Measurements from ENCODE around the gene TUBB4B. TPM values are rescaled to one million over a fixed set of nuclear protein-coding genes. Genes with fewer than 3 reads are reported as not detected.

The TUBB4B gene
- total RNA-seq, 4 donors from 2014 or later: 181 to 757 (median 487) TPM

DNA sequence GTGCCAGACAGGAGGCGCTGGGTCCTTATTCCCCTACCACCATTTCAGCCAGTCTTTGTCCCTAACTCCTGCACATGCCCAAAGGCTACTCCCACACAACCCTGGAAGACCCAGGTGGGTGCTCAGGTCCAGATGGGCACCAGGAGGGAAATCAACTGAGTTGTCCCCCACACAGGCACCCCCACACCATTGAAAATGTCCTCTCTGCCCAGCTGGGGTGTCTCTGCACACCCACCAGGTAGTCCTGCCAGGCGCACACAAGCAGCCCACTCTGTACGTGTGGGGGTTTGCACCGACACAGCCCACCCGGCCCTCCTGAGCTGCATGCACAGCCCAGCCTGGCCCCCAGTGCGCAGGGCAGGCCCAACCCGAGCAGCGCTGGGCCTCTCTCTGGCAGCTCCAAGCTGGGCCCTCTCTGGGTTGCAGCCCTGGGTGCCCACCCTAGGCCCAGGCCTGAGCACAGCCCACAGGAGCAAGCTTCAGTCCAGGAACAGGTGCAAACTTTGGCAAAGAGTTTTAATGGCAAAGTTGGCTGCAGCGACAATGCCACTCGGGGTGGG lies 21.2 kb upstream of the TUBB4B start:
- WGBS, 2 donors: 93 to 98% methylated on average over 5 to 6 of the region's 10 CpGs
- no peak for DNase-seq
- no peak for TF ChIP-seq POLR2A (IDR thresholded peaks at IDR 0.05)
- TF ChIP-seq, protein P1, sequence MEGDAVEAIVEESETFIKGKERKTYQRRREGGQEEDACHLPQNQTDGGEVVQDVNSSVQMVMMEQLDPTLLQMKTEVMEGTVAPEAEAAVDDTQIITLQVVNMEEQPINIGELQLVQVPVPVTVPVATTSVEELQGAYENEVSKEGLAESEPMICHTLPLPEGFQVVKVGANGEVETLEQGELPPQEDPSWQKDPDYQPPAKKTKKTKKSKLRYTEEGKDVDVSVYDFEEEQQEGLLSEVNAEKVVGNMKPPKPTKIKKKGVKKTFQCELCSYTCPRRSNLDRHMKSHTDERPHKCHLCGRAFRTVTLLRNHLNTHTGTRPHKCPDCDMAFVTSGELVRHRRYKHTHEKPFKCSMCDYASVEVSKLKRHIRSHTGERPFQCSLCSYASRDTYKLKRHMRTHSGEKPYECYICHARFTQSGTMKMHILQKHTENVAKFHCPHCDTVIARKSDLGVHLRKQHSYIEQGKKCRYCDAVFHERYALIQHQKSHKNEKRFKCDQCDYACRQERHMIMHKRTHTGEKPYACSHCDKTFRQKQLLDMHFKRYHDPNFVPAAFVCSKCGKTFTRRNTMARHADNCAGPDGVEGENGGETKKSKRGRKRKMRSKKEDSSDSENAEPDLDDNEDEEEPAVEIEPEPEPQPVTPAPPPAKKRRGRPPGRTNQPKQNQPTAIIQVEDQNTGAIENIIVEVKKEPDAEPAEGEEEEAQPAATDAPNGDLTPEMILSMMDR (IDR thresholded peaks at IDR 0.05): no peak
- peaks cover 13 to 22% of the 10 kb centered on the region in 2 donors for H3K4me1 ChIP-seq
- no peaks in the 10 kb centered on the region for H3K27me3 ChIP-seq
- no peak overlapping the region for H3K27ac ChIP-seq
- intact Hi-C loops (cut with DNase I): no loop called here
- no peaks in the 10 kb centered on the region for H3K36me3 ChIP-seq
- H3K4me3 ChIP-seq (replicated peaks in 1 of 3): no peak overlapping the region
- no peaks in the 10 kb centered on the region for H3K9me3 ChIP-seq

DNA sequence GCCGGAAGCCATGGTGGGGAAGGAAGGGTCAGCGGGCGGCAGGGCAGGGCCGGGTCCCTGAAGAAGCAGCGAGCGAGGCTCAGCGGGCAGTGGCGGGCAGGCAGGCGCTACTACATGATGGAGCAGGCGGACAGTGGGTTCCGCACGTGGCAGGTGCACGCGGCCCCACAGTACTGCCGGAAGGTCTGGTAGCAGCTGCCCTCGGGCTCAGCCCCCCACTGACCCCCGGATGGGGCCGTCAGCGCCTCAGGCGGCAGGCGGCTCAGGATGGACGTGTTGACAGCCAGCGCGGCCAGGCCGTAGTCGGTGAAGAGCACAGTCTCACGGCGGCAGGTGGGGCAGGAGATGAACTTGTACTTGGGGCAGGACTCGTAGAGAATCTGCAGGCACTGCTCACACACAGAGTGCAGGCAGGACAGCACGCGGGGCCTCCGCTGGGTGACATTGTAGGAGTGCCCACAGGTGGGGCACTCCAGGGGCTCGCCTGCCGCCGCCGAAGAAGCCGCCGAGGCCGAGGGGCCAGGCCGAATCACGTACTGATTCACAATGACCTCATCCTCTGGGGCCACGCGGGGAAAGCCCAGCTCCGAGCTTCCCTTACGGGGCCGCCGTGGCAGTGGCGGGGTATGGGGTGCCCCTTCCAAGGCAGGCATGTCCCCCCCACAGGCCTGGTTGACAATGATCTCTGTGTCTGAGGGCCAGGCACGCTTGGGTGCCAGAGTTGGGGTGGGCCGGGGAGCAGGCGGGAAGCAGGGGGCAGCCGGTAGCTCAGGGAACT lies 20.6 kb upstream of the TUBB4B start:
- WGBS, 2 donors: 87 to 95% methylated on average over 21 to 31 of the region's 52 CpGs
- H3K27ac ChIP-seq: no peak overlapping the region
- no peak overlapping the region for H3K4me3 ChIP-seq (replicated peaks in 1 of 3)
- no peaks in the 10 kb centered on the region for H3K36me3 ChIP-seq
- intact Hi-C loops (cut with DNase I): no loop called here
- peaks cover 13 to 25% of the 10 kb centered on the region in 2 donors for H3K4me1 ChIP-seq
- no peaks in the 10 kb centered on the region for H3K27me3 ChIP-seq
- no peak for TF ChIP-seq POLR2A (IDR thresholded peaks at IDR 0.05)
- TF ChIP-seq, protein P1 (IDR thresholded peaks at IDR 0.05): no peak
- H3K9me3 ChIP-seq: no peaks in the 10 kb centered on the region
- DNase-seq: no peak

DNA sequence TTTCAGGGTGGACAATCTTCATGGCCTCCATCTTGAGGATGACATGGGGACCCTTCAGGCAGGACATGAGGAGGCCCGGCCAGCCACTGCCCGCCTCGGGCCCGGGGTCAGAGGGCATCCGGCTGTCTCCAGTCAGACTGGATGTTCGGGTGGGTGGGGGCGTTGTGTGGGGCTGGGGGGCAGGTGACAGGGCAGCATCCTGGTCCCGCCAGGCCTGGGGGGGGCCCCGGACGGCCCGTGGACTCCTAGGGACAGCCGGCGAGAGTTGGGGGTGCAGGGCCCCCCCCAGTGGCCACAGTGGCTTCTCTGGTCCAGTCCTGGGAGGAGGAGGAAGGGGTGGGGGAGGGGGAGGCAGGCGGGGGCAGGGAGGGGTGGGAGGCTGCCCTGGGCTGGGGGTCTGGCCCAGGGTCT lies 20.0 kb upstream of the TUBB4B start:
- Histone ChIP-seq H3K9me3 (no peaks in the 10 kb centered on the region), H3K27ac (no peak overlapping the region), H3K4me3 (replicated peaks in 1 of 3) (no peak overlapping the region), H3K36me3 (no peaks in the 10 kb centered on the region), H3K4me1 (peaks cover 13 to 28% of the 10 kb centered on the region in 2 donors), H3K27me3 (no peaks in the 10 kb centered on the region)
- DNase-seq: no peak
- intact Hi-C loops (cut with DNase I): no loop called here
- no peak for TF ChIP-seq POLR2A (IDR thresholded peaks at IDR 0.05)
- TF ChIP-seq, protein P1 (IDR thresholded peaks at IDR 0.05): no peak
- 83% methylated on average over 1 of the region's 14 CpGs; no CpG with 5 or more reads in 1 of the 2 donors for WGBS, 2 donors

DNA sequence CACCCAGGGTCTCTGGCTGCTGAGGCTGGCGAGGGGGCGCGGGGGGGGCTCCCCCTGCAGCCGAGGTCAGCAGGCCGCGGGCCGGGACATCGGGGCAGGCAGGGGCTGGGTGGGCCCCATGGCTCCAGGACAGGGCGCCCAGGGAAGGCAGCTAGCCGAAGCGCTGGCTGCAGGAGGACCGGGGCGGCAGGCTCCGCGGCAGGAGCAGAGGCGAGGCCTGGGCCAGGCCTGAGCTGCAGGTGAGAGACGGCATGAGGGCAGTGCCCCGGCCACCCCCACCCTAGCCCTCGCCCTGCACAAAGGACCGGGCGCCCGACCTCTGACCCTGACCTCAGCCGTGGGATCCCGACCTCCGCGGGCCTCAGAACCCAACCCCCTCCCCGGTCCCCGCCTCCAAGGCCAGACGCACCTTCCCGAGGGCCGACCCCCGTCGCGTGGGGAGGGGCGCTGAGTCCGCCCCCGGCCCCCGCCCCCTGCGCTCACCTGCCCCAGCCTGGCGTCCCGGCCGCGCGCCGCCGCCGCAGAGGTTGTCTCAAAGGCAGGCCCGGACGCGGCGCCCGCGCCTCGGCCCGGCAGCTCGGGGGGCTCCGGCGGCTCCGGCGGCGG lies 19.5 kb upstream of the TUBB4B start:
- H3K36me3 ChIP-seq: no peaks in the 10 kb centered on the region
- H3K27me3 ChIP-seq: no peaks in the 10 kb centered on the region
- WGBS, 2 donors: 5 to 16% methylated on average over 9 to 12 of the region's 61 CpGs
- intact Hi-C loops (cut with DNase I): no loop called here
- TF ChIP-seq, protein P1 (IDR thresholded peaks at IDR 0.05): no peak
- peak in 1 of 2 donors; percentile 6 for TF ChIP-seq POLR2A (IDR thresholded peaks at IDR 0.05)
- no peaks in the 10 kb centered on the region for H3K9me3 ChIP-seq
- H3K4me1 ChIP-seq: peaks cover 16 to 33% of the 10 kb centered on the region in 2 donors
- DNase-seq: peak; percentile 40 to 42
- H3K27ac ChIP-seq: peak overlapping the region in 1 of 3 donors; percentile 36
- H3K4me3 ChIP-seq (replicated peaks in 1 of 3): peak overlapping the region in 1 of 3 donors; percentile 41

All from thyroid gland (tissue), 4 donors.